ENCODE results near the gene CACNG6.
A peak's percentile ranks its signal among the peaks of the same experiment; 100 is the strongest.
"Not testable (repeated sequence)": the region's sequence is repeated elsewhere in the genome, so short reads cannot be mapped to it uniquely, and the experiment has no call there.

Gene CACNG6

GRCh38 chr19:54002495-54003315 is 11.3 kb downstream of the CACNG6 start:
- no peak for DNase-seq (ENCODE audit: low read depth)

- no peak for DNase-seq (ENCODE audit: low read depth)
Measured at GRCh38 chr19:54009440-54009839, 18.0 kb downstream of the CACNG6 start.

DNA sequence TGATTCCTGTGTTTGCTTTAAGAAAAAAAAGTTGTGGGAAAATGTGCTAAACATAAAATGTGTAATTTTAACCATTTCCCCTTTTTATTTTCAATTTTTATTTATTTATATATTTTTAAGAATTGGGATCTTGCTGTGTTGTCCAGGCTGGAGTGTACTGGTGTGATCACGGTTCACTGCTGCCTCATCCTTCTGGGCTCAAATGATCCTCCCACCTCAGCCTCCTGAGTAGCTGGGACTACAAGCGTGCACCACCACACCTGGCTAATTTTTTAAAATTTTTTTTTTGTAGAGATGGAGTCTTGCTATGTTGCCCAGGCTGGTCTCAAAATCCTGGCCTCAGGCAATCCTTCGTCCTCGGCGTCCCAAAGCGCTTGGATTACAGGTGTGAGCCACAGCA is 19.0 kb downstream of the CACNG6 start:
- DNase-seq (ENCODE audit: low read depth): no peak

DNA sequence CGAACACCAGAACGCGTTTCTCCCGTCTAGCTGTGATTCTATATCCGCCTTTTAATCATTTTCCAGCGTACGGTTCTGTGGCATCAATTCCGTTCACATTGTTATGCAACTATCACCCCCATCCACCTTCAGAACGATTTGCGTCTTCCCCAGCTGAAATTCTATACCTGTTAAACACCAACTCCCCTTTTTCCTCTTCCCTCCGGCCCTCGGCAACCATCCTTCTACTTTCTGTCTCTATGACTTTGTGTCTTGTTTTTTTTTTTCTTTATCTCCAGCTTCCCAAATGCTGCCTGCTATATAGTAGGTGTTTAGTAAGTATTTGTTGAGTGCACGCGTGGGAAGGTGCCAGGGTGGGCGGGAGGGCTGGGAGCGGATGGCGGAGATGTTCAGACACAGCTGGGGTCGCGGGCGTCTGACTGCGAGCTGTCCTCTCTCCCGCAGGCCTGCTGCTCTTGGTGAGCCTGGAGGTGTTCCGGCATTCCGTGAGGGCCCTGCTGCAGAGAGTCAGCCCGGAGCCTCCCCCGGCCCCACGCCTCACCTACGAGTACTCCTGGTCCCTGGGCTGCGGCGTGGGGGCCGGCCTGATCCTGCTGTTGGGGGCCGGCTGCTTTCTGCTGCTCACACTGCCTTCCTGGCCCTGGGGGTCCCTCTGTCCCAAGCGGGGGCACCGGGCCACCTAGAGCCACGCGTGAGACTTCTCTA is 20.2 kb downstream of the CACNG6 start:
- DNase-seq (ENCODE audit: low read depth): no peak

DNA sequence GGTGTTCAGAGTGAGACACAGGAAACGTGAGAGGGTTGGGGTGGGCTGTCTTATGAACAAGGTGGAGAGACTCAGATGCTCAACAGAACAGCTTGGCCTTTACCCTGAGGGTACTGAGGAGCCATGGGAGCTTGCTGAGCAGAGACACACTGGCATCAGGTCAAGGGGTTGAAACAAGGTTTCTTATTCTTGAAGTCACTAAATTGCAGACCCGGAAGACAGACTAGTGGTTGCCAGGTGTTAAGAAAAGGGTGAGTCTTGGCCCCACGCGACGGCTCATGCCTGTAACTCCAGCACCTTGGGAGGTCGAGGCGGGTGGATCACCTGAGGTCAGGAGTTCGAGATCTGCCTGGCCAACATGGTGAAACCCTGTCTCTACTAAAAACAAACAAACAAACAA is 22.4 kb downstream of the CACNG6 start:
- no peak for DNase-seq (ENCODE audit: low read depth)

DNA sequence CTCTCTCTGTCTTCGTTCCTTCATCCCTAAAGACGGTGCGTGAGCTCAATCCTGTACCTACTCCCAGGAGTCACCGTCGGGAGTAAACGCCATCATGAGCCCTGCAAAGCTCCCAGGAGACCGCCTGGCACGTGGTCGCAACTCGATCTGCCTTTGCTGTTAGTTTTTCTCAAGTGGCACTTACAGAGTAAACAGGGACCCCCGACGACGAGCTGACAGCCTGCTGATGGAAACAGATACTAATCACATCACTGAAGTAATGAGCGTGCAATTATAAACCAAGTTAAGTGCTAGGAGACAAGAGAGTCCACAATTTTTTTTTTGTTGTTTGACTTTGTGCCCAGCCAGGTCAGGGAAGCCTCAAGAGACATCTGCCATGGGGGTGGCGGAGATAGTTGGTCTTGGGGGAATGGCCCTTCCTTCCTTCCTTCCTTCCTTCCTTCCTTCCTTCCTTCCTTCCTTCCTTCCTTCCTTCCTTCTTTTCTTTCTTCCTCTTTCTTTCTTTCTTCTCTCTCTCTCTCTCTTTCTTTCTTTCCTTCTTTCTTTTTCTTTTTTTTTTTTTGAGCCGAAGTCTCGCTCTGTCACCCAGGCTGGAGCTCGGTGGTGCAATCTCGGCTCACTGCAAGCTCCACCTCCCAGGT is 23.6 kb downstream of the CACNG6 start:
- no peak for DNase-seq (ENCODE audit: low read depth)

DNA sequence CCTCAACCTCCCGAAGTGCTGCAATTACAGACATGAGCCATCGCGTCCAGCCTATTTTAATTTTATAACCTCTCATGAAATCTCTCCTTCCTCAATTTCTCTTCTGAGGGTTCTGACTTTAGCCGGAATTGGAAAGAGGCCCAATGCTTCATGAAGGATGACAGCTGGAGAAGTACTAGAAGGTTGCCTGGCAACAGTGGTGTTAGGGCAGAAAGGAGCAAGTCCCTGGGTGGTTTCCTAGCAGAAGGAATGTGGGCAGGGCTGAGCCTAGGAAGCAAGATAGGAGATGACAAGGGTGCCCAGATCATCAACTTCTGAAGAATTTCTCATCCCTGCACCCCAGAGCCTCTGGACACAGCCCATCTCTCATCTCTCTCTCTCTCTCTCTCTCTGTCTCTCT is 25.8 kb downstream of the CACNG6 start:
- DNase-seq (ENCODE audit: low read depth): no peak

GRCh38 chr19:54021363-54021762 is 29.9 kb downstream of the CACNG6 start:
- no peak for DNase-seq (ENCODE audit: low read depth)

GRCh38 chr19:54021932-54022331 is 30.5 kb downstream of the CACNG6 start:
- DNase-seq (ENCODE audit: low read depth): no peak

GRCh38 chr19:54023191-54023590 is 31.8 kb downstream of the CACNG6 start:
- no peak for DNase-seq (ENCODE audit: low read depth)

DNA sequence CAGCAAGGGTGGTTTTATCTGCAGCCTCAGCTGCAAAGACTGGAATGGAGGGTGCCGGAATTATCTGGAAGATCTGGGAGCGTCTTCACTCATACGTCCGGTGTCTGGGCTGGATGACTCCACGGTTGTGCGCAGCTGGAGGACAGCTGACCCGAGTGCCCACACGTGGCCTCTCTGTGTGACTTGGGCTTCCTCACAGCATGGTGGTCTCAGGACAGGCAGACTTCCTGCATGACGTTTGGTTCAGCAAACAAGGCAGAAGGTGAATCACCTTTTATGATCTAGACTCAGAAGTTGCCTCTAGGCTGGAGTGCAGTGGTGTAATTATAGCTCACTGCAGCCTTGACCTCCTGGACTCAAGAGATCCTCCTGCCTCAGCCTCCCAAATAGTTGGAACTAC is 33.2 kb downstream of the CACNG6 start:
- DNase-seq (ENCODE audit: low read depth): no peak

GRCh38 chr19:54026656-54027055 is 35.2 kb downstream of the CACNG6 start:
- no peak for DNase-seq (ENCODE audit: low read depth)

- DNase-seq (ENCODE audit: low read depth): no peak
Measured at GRCh38 chr19:54029301-54029700, 37.9 kb downstream of the CACNG6 start.

- DNase-seq (ENCODE audit: low read depth): peak; percentile 28
Measured at GRCh38 chr19:54029930-54030490, 38.6 kb downstream of the CACNG6 start.

DNA sequence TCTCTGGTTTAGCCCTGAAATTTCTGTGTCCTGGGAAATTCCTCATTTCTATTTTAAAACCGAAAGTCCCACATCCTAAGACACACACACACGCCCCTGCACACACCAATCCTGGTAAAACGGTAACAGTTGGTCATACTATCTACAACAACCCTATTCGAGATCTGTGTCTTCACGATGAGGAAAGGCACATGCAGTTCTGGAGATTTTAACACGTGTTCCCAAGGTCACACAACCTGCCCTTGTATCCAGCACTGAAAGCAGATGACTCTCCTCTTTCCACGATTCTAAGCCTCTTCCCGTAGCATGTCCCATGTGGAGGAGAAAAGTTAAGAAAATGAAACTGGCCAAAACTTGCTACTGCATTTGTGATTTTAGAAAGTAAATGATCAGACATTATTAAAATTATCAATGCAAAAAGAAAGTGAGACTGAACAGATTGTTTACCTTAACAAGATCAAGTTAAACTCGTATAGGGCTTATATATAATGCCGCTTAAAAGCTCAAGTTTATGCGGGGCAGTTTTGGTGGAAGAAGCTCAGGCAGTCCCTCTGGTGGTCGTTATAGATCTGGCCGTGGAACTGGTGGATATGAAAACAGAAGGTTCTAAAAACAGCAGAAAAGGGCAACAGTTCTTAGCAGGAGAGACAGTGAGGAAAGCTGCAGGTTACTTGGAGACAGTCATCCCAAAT is 39.6 kb downstream of the CACNG6 start:
- DNase-seq (ENCODE audit: low read depth): no peak

DNA sequence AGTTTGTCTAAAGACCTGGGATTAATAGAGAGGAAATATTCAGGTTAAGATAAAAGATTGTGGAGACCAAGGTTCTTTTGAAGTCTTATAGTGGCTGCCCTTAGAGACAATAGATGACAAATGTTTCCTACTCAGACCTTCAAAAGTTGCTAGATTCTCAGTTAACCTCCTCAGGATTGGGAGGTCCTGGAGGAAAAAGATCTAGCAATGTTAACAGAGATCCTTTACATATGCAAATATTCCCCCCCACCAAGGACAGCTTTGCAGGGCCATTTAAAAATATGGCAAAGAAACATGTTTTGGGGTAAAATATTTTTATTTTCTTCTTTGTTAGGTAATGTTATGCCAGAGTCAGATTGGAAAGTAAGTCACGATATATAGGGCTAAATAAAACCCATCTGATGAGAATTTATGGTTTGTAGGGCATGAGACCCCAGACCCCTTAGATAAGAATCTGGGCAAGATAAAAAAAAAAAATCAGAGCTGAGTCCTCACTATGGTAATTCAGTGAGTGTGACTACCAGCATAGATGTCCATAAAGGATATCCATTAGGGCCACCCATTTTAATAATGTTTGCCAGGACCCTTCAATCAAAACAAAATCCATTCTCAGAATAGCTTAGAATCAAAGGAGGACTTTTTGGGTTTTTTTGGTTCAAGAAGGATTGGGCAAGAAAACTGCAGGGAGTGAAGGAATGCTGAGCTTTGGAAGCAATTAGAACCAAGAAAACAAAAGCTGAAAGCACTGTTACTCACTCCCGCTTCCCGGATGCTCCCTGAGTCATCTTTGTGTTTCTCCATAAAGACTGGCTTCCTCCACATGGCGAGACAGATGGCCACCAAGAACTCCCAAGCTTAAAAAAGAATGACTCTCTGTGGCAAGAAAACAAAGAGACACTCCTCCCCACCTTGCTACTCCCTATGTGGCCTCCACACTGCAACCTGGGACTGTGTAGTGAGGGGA is 44.1 kb downstream of the CACNG6 start:
- no peak for DNase-seq (ENCODE audit: low read depth)

DNA sequence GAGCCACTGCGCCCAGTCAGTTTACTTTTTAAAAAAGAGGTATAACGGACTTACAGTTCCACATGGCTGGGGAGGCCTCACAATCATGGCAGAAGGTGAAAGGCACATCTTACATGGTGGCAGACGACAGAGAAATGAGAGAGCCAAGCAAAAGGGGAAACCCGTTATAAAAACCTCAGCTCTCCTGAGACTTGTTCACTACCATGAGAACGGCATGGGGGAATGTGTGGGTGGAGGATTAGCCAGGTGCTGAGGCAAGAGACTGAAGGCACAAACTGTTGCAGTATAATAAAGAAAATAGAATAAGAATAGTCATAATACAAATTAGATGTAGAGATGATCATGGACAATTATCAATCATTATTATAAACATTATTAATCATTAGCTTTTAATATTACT is 45.1 kb downstream of the CACNG6 start:
- not testable (repeated sequence) for DNase-seq (ENCODE audit: low read depth)

GRCh38 chr19:54040003-54040402 is 48.6 kb downstream of the CACNG6 start:
- DNase-seq (ENCODE audit: low read depth): no peak

DNA sequence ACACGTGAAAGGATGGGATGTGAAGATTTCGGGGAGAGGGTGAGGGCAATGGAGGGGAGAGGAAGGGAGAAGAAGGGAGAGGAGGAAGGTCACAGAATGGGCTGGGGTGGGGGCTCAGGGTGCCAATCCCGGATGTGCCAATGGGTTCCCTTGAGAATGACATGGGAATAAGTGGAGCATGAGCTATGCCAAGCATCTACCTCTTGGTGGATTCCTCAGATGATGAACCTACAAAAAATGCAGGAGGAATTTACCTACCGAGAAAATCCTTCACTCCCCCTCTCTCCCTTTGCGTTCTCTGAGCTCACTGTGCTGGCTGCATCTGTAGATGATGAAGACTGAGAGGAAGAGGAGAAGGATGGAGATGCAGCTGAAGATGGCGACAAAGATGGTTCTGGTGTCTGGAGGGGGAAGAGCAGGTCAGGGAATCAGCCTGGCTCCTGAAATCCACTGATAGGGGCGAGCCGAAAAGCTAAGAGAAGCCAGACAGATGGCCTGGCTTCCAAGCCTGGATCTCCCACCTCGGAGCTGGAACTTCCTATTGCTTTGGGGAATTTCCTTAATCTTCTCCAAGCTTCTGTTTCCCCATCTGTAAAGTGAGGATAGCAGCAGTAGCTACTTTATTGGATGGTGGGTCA is 50.7 kb downstream of the CACNG6 start:
- no peak for DNase-seq (ENCODE audit: low read depth)

DNA sequence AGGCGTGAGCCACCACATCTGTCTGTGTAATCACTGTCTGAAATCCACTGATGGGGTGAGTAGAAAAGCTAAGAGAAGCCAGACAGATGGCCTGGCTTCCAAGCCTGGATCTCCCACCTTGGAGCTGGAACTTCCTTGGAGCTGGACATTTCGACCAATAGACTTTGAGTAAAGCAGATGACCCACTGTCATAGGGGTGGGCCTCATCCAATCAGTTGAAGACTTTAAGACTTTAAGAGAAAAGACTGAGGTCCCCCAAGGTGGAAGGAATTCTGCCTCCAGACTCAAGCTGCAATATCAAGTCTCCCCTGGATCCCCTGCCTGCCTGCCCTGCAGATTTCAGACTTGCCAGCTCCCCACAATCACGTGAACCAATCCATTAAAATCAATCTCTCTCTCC is 51.6 kb downstream of the CACNG6 start:
- DNase-seq (ENCODE audit: low read depth): no peak

DNA sequence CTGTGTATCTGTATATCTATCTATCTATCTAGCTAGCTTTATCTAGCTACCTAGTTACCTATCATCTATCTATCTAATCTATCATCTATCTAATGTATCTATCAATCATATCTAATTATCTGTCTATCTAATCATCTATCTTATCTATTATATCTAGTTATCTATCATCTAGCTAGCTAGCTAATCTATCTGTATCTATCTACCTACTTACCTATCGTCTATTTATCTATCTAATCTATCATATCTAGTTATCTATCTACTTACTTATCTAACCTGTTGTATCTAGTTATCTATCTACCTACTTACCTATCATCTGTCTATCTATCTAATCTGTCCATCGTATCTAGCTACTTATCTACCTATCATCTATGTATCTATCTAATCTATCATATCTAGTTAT is 54.3 kb downstream of the CACNG6 start:
- no peak for DNase-seq (ENCODE audit: low read depth)
